Measurements from ENCODE around the gene DNAH8.
A peak's percentile ranks its signal among the peaks of the same experiment; 100 is the strongest.

DNAH8 gene

GRCh38 chr6:38730140-38730862, 15.2 kb downstream of the DNAH8 start:
- H3K36me3 ChIP-seq (replicated peaks; ENCODE audit: low read depth, low read length): no peaks in the 10 kb centered on the region
- H4K20me1 ChIP-seq (ENCODE audit: insufficient read depth, low read length): no peaks in the 10 kb centered on the region
- H3K79me2 ChIP-seq (ENCODE audit: low read length): no peaks in the 10 kb centered on the region
- no peaks in the 10 kb centered on the region for H3K4me1 ChIP-seq (ENCODE audit: low read length)
- no peak overlapping the region for H2AFZ ChIP-seq (ENCODE audit: low read depth, low read length)
- H3K4me2 ChIP-seq (ENCODE audit: low read length): no peak overlapping the region
- no peaks in the 10 kb centered on the region for H3K27me3 ChIP-seq (ENCODE audit: low read depth, low read length)
- H3K27ac ChIP-seq (ENCODE audit: low read length): no peak overlapping the region
- H3K4me3 ChIP-seq (ENCODE audit: low read length): no peak overlapping the region
- TF ChIP-seq, protein P1, sequence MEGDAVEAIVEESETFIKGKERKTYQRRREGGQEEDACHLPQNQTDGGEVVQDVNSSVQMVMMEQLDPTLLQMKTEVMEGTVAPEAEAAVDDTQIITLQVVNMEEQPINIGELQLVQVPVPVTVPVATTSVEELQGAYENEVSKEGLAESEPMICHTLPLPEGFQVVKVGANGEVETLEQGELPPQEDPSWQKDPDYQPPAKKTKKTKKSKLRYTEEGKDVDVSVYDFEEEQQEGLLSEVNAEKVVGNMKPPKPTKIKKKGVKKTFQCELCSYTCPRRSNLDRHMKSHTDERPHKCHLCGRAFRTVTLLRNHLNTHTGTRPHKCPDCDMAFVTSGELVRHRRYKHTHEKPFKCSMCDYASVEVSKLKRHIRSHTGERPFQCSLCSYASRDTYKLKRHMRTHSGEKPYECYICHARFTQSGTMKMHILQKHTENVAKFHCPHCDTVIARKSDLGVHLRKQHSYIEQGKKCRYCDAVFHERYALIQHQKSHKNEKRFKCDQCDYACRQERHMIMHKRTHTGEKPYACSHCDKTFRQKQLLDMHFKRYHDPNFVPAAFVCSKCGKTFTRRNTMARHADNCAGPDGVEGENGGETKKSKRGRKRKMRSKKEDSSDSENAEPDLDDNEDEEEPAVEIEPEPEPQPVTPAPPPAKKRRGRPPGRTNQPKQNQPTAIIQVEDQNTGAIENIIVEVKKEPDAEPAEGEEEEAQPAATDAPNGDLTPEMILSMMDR (IDR thresholded peaks at IDR 0.05; ENCODE audit: low read depth, low read length): no peak
- TF ChIP-seq EZH2phosphoT487 (IDR thresholded peaks at IDR 0.05; ENCODE audit: low read depth): no peak
- H3K9ac ChIP-seq (ENCODE audit: low read length): no peak overlapping the region
- H3K9me3 ChIP-seq (ENCODE audit: insufficient read depth, low read length): no peaks in the 10 kb centered on the region

DNA sequence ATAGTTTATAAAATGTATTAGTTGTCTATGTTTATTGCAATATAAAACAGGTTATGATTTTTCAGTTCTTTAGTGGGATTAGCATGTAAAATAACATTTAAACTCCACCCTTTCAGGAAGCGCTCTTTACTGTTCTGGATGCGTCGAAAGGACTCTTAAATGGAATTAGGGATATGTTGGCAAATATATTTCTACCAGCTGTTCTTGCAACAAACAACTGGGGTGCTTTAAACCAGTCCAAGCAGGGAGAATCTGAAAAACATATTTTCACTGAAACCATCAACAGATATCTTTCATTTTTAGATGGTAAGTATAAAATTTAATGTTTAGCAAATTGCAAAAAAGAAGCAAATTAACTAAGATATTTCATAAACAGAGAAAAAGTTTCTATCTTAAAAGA, 21.8 kb downstream of the DNAH8 start:
- TF ChIP-seq EZH2phosphoT487 (IDR thresholded peaks at IDR 0.05; ENCODE audit: low read depth): no peak
- TF ChIP-seq, protein P1 (IDR thresholded peaks at IDR 0.05; ENCODE audit: low read depth, low read length): no peak
- Histone ChIP-seq H3K27ac (ENCODE audit: low read length) (no peak overlapping the region), H3K9me3 (ENCODE audit: insufficient read depth, low read length) (no peaks in the 10 kb centered on the region), H3K4me1 (ENCODE audit: low read length) (no peaks in the 10 kb centered on the region), H3K9ac (ENCODE audit: low read length) (no peak overlapping the region), H3K79me2 (ENCODE audit: low read length) (no peaks in the 10 kb centered on the region), H3K4me3 (ENCODE audit: low read length) (no peak overlapping the region), H3K4me2 (ENCODE audit: low read length) (no peak overlapping the region), H3K36me3 (replicated peaks; ENCODE audit: low read depth, low read length) (no peaks in the 10 kb centered on the region), H2AFZ (ENCODE audit: low read depth, low read length) (no peak overlapping the region), H3K27me3 (ENCODE audit: low read depth, low read length) (peaks cover 25% of the 10 kb centered on the region), H4K20me1 (ENCODE audit: insufficient read depth, low read length) (no peaks in the 10 kb centered on the region)

DNA sequence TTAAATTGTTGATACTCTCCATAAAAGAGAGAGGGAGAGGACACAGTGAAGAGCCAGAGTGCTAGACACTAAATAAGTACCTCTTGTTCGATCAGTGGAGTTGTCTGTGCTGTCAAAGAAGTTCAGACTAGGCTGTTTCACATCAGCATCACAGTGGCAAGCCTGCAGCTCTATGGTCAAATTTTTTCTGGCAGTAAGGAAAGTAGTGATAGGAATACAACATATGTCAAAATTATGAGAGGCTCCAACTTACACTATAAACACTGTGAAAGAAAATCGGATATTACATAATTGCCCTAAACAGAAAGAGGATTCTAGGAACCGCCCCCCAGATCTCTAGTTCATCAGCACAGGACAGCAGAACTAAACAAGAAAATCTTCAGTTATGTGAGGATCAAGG, 23.1 kb downstream of the DNAH8 start:
- Histone ChIP-seq H3K4me3 (ENCODE audit: low read length) (no peak overlapping the region), H2AFZ (ENCODE audit: low read depth, low read length) (no peak overlapping the region), H3K4me2 (ENCODE audit: low read length) (no peak overlapping the region), H3K27ac (ENCODE audit: low read length) (no peak overlapping the region), H3K4me1 (ENCODE audit: low read length) (no peaks in the 10 kb centered on the region), H3K27me3 (ENCODE audit: low read depth, low read length) (peaks cover 26% of the 10 kb centered on the region), H3K9ac (ENCODE audit: low read length) (no peak overlapping the region), H3K36me3 (replicated peaks; ENCODE audit: low read depth, low read length) (no peaks in the 10 kb centered on the region), H3K9me3 (ENCODE audit: insufficient read depth, low read length) (no peaks in the 10 kb centered on the region), H4K20me1 (ENCODE audit: insufficient read depth, low read length) (no peaks in the 10 kb centered on the region), H3K79me2 (ENCODE audit: low read length) (no peaks in the 10 kb centered on the region)
- no peak for TF ChIP-seq EZH2phosphoT487 (IDR thresholded peaks at IDR 0.05; ENCODE audit: low read depth)
- TF ChIP-seq, protein P1 (IDR thresholded peaks at IDR 0.05; ENCODE audit: low read depth, low read length): no peak

- no peak overlapping the region for H2AFZ ChIP-seq (ENCODE audit: low read depth, low read length)
- H3K36me3 ChIP-seq (replicated peaks; ENCODE audit: low read depth, low read length): no peaks in the 10 kb centered on the region
- no peaks in the 10 kb centered on the region for H3K9me3 ChIP-seq (ENCODE audit: insufficient read depth, low read length)
- no peaks in the 10 kb centered on the region for H4K20me1 ChIP-seq (ENCODE audit: insufficient read depth, low read length)
- TF ChIP-seq, protein P1 (IDR thresholded peaks at IDR 0.05; ENCODE audit: low read depth, low read length): peak; percentile 57
- TF ChIP-seq EZH2phosphoT487 (IDR thresholded peaks at IDR 0.05; ENCODE audit: low read depth): no peak
- H3K79me2 ChIP-seq (ENCODE audit: low read length): no peaks in the 10 kb centered on the region
- no peak overlapping the region for H3K4me3 ChIP-seq (ENCODE audit: low read length)
- no peak overlapping the region for H3K4me2 ChIP-seq (ENCODE audit: low read length)
- peaks cover 31% of the 10 kb centered on the region for H3K27me3 ChIP-seq (ENCODE audit: low read depth, low read length)
- H3K4me1 ChIP-seq (ENCODE audit: low read length): no peaks in the 10 kb centered on the region
- H3K9ac ChIP-seq (ENCODE audit: low read length): no peak overlapping the region
- H3K27ac ChIP-seq (ENCODE audit: low read length): no peak overlapping the region
Measured at GRCh38 chr6:38739532-38739931, 24.4 kb downstream of the DNAH8 start.

Data from OCI-LY3 (cell line).